IMR-90 (cell line): Measurements from ENCODE around the gene KRT8.

ENCODE experiments used
- CTCF ChIP-seq: conservative IDR thresholded peaks from 2 replicates; pipeline ENCODE4 v1.5.1; 2012; ENCODE audit warnings: mild to moderate bottlenecking, low read depth, low read length, improper control_type of control experiment
- RFX5 ChIP-seq: IDR thresholded peaks from 2 replicates; pipeline ENCODE4 v1.8.0; 2012; ENCODE audit warnings: low read depth, mild to moderate bottlenecking, low read length, moderate library complexity

- TF ChIP-seq CTCF (no peak), RFX5 (no peak)
Observed at GRCh38 chr12:52848661-52849255, 56.1 kb downstream of the KRT8 start, which contains the start of gene KRT78.
